Tibial nerve (tissue), 4 donors: ENCODE measurements around the gene GPR4. TPM values are rescaled to one million over a fixed set of nuclear protein-coding genes. Genes with fewer than 3 reads are reported as not detected.
A peak's percentile ranks its signal among the peaks of the same experiment; 100 is the strongest.

ENCODE experiments used
- DNase-seq, 2 donors: peaks; one replicate each; pipeline ENCODE4 v3.0.0-alpha.2; 2019; ENCODE audit warnings: low spot score in 2 of 2
- H3K27ac ChIP-seq, 4 donors: fragments of 200-600 bp; sonication (generic) in 3 of 4; one replicate each; pipeline ENCODE4 v1.5.1; 2017 to 2019; ENCODE audit warnings: mild to moderate bottlenecking in 1 of 4
- H3K27me3 ChIP-seq, 2 donors: fragments of 200-600 bp; sonication (generic) in 1 of 2; one replicate each; pipeline versions ENCODE4 v1.5.1 to v1.6.0; 2017 to 2019
- H3K36me3 ChIP-seq, 3 donors: fragments of 200-600 bp; sonication (generic); one replicate each; pipeline ENCODE4 v1.5.1; 2018 to 2019
- H3K4me1 ChIP-seq, 4 donors: fragments of 200-600 bp; sonication (generic) in 3 of 4; one replicate each; pipeline ENCODE4 v1.5.1; 2017 to 2019
- H3K4me3 ChIP-seq, 4 donors: fragments of 200-600 bp; sonication (generic) in 3 of 4; one replicate each; pipeline ENCODE4 v1.5.1; 2017 to 2019; ENCODE audit warnings: mild to moderate bottlenecking in 1 of 4, moderate library complexity in 1 of 4
- H3K9me3 ChIP-seq, 4 donors: fragments of 200-600 bp; sonication (generic) in 3 of 4; one replicate each; pipeline ENCODE4 v1.5.1; 2017 to 2019
- CTCF ChIP-seq, 5 experiments: fragments of 200-600 bp in 3 of 5; fragments of 450-650 bp in 2 of 5; sonication (generic) in 3 of 5; IDR thresholded peaks; one replicate each; pipeline ENCODE4 v1.5.1; 2016 to 2019; ENCODE audit warnings: antibody characterized with exemption in 5 of 5, mild to moderate bottlenecking in 3 of 5, moderate library complexity in 2 of 5
- EP300 ChIP-seq, 2 donors: sonication (generic); formaldehyde crosslinking; IDR thresholded peaks; one replicate each; pipeline ENCODE4 v1.6.1; 2017; ENCODE audit warnings: antibody characterized with exemption in 2 of 2, mild to moderate bottlenecking in 1 of 2
- POLR2A ChIP-seq, 2 donors: fragments of 450-650 bp; IDR thresholded peaks; one replicate each; pipeline ENCODE4 v1.6.1; 2017; ENCODE audit warnings: antibody characterized with exemption in 2 of 2, mild to moderate bottlenecking in 2 of 2, moderate library complexity in 2 of 2
- WGBS, 2 donors: methylation state at CpG; one replicate each; pipeline ENCODE4 v1.1.5; 2018; 5-methylcytosine and 5-hydroxymethylcytosine counted together
- total RNA-seq, 4 donors: library from RNA; depleted of rRNA; stranded (reverse); fragments of >200 nt; gene quantifications; one replicate each; pipeline ENCODE4 v1.1.0, GENCODE V29; 2016

The GPR4 gene
- total RNA-seq, 4 donors from 2014 or later: 12.6 to 15.6 (median 13.8) TPM

- Histone ChIP-seq H3K9me3 (no peaks in the 10 kb centered on the region), H3K27me3 (no peaks in the 10 kb centered on the region), H3K4me3 (no peak overlapping the region), H3K27ac (no peak overlapping the region), H3K36me3 (no peaks in the 10 kb centered on the region), H3K4me1 (peaks cover 0 to 19% (median 3%) of the 10 kb centered on the region in 4 donors)
- no peak for TF ChIP-seq EP300 (IDR thresholded peaks at IDR 0.05)
- no peak for TF ChIP-seq POLR2A (IDR thresholded peaks at IDR 0.05)
- no peak for TF ChIP-seq CTCF (IDR thresholded peaks at IDR 0.05)
- 85 to 87% methylated on average over 5 of the region's 5 CpGs for WGBS, 2 donors
- DNase-seq: no peak
Measured at GRCh38 chr19:45560038-45560437, 42.0 kb downstream of the GPR4 start.

- peaks cover 0 to 14% (median 3%) of the 10 kb centered on the region in 4 donors for H3K4me1 ChIP-seq
- H3K36me3 ChIP-seq: peaks cover 0 to 3% (median 0%) of the 10 kb centered on the region in 3 donors
- peak in 1 of 2 donors; percentile 31 for DNase-seq
- no peaks in the 10 kb centered on the region for H3K9me3 ChIP-seq
- peak; percentile 49 to 67 (median 61) for TF ChIP-seq CTCF (IDR thresholded peaks at IDR 0.05)
- TF ChIP-seq POLR2A (IDR thresholded peaks at IDR 0.05): no peak
- 34 to 38% methylated on average over 10 of the region's 10 CpGs for WGBS, 2 donors
- H3K27me3 ChIP-seq: no peaks in the 10 kb centered on the region
- no peak overlapping the region for H3K27ac ChIP-seq
- no peak overlapping the region for H3K4me3 ChIP-seq
Measured at GRCh38 chr19:45558399-45558878, 43.6 kb downstream of the GPR4 start.

- Histone ChIP-seq H3K4me3 (no peak overlapping the region), H3K36me3 (peaks cover 0 to 11% (median 0%) of the 10 kb centered on the region in 3 donors), H3K9me3 (no peaks in the 10 kb centered on the region), H3K4me1 (peaks cover 0 to 12% (median 0%) of the 10 kb centered on the region in 4 donors), H3K27ac (no peak overlapping the region), H3K27me3 (no peaks in the 10 kb centered on the region)
- DNase-seq: no peak
- no peak for TF ChIP-seq EP300 (IDR thresholded peaks at IDR 0.05)
- TF ChIP-seq POLR2A (IDR thresholded peaks at IDR 0.05): no peak
- no peak for TF ChIP-seq CTCF (IDR thresholded peaks at IDR 0.05)
- 88 to 97% methylated on average over 3 to 5 of the region's 5 CpGs for WGBS, 2 donors
Measured at GRCh38 chr19:45556835-45557234, 45.2 kb downstream of the GPR4 start.

- H3K4me3 ChIP-seq: no peak overlapping the region
- H3K36me3 ChIP-seq: peaks cover 0 to 11% (median 0%) of the 10 kb centered on the region in 3 donors
- H3K9me3 ChIP-seq: no peaks in the 10 kb centered on the region
- peaks cover 0 to 5% (median 0%) of the 10 kb centered on the region in 4 donors for H3K4me1 ChIP-seq
- DNase-seq: no peak
- no peak overlapping the region for H3K27ac ChIP-seq
- TF ChIP-seq CTCF (IDR thresholded peaks at IDR 0.05): no peak
- no peak for TF ChIP-seq POLR2A (IDR thresholded peaks at IDR 0.05)
- no peak for TF ChIP-seq EP300 (IDR thresholded peaks at IDR 0.05)
- 40 to 61% methylated on average over 1 of the region's 1 CpG for WGBS, 2 donors
- H3K27me3 ChIP-seq: no peaks in the 10 kb centered on the region
Measured at GRCh38 chr19:45554481-45554880, 47.5 kb downstream of the GPR4 start.

GRCh38 chr19:45553464-45553863 is 48.5 kb downstream of the GPR4 start:
- no peak for TF ChIP-seq POLR2A (IDR thresholded peaks at IDR 0.05)
- H3K27ac ChIP-seq: no peak overlapping the region
- H3K27me3 ChIP-seq: no peaks in the 10 kb centered on the region
- H3K4me3 ChIP-seq: no peak overlapping the region
- H3K9me3 ChIP-seq: no peaks in the 10 kb centered on the region
- H3K4me1 ChIP-seq: peaks cover 0 to 5% (median under 1%) of the 10 kb centered on the region in 4 donors
- DNase-seq: no peak
- H3K36me3 ChIP-seq: peaks cover 0 to 11% (median 0%) of the 10 kb centered on the region in 3 donors
- WGBS, 2 donors: 68 to 76% methylated on average over 13 to 27 of the region's 34 CpGs
